OCI-LY7 (cell line): ENCODE results near the gene PACSIN2. TPM values are rescaled to one million over a fixed set of nuclear protein-coding genes. Genes with fewer than 3 reads are reported as not detected.
"Not testable (repeated sequence)": the region's sequence is repeated elsewhere in the genome, so short reads cannot be mapped to it uniquely, and the experiment has no call there.

Source experiments
- BruUV-seq: library from RNA; stranded (reverse); fragments of 400-500 nt; replicated peaks from 2 replicates; lab custom pipeline; 2021; lab: Mats Ljungman, UMichigan
- CTCF ChIA-PET: fragments of 300-600 bp; sonication (Branson Sonifier 250); formaldehyde crosslinking; loops from one replicate; lab custom pipeline; 2022; ENCODE audit warnings: antibody characterized with exemption; ENCODE audit not compliant: unreplicated experiment; lab: Charles Lee
- POLR2A ChIA-PET: fragments of 300-600 bp; sonication (Branson Sonifier 250); formaldehyde crosslinking; loops from one replicate; lab custom pipeline; 2022; ENCODE audit warnings: antibody characterized with exemption; lab: Charles Lee
- DNase-seq: peaks from one replicate; pipeline ENCODE4 v3.0.0-alpha.2; 2015; ENCODE audit warnings: low spot score
- H2AFZ ChIP-seq: fragments of 200-600 bp; sonication (generic), shearing (Covaris generic); 2 replicates; pipeline ENCODE4 v1.6.1; 2014; ENCODE audit warnings: mild to moderate bottlenecking, antibody characterized with exemption, low read length, moderate library complexity
- H3K27ac ChIP-seq: fragments of 200-600 bp; sonication (generic); 2 replicates; pipeline ENCODE4 v1.5.1; 2014; ENCODE audit warnings: mixed run types, low read depth, mild to moderate bottlenecking, moderate library complexity, low read length, inconsistent platforms; ENCODE audit not compliant: poor library complexity, severe bottlenecking
- H3K36me3 ChIP-seq: fragments of 200-600 bp; sonication (generic); 2 replicates; pipeline ENCODE4 v1.6.1; 2014; ENCODE audit warnings: mild to moderate bottlenecking, antibody characterized with exemption, low read length, moderate library complexity, mixed read lengths; ENCODE audit not compliant: insufficient read depth
- H3K4me1 ChIP-seq: fragments of 200-600 bp; sonication (generic); 2 replicates; pipeline ENCODE4 v1.5.1; 2014; ENCODE audit warnings: mild to moderate bottlenecking, low read length; ENCODE audit not compliant: insufficient read depth, poor library complexity, severe bottlenecking
- H3K4me2 ChIP-seq: fragments of 200-600 bp; sonication (generic); 2 replicates; pipeline ENCODE4 v1.6.1; 2014; ENCODE audit warnings: mild to moderate bottlenecking, low read length
- H3K4me3 ChIP-seq: fragments of 200-600 bp; sonication (generic); 2 replicates; pipeline ENCODE4 v1.5.1; 2014; ENCODE audit warnings: mild to moderate bottlenecking, low read depth, low read length; ENCODE audit not compliant: poor library complexity, severe bottlenecking
- H3K79me2 ChIP-seq: fragments of 200-600 bp; sonication (generic); 2 replicates; pipeline ENCODE4 v1.6.1; 2016; ENCODE audit warnings: low read depth, mild to moderate bottlenecking, low read length, moderate library complexity, mixed read lengths; ENCODE audit not compliant: insufficient read depth
- H3K9me2 ChIP-seq: fragments of 200-600 bp; sonication (generic); 2 replicates; pipeline ENCODE4 v1.6.1; 2016; ENCODE audit warnings: mild to moderate bottlenecking, low read length, mixed read lengths; ENCODE audit not compliant: insufficient read depth
- H3K9me3 ChIP-seq: fragments of 200-600 bp; sonication (generic); 2 replicates; pipeline ENCODE4 v1.6.1; 2014; ENCODE audit warnings: mild to moderate bottlenecking, mixed run types, low read length, mixed read lengths
- H4K20me1 ChIP-seq: fragments of 200-600 bp; sonication (generic); 2 replicates; pipeline ENCODE4 v1.6.1; 2014; ENCODE audit warnings: mild to moderate bottlenecking, antibody characterized with exemption, low read length, moderate library complexity, mixed read lengths; ENCODE audit not compliant: insufficient read depth
- CTCF ChIP-seq: fragments of 200-600 bp; sonication (generic); conservative IDR thresholded peaks from 2 replicates; pipeline ENCODE4 v1.5.1; 2014; ENCODE audit warnings: mild to moderate bottlenecking, antibody characterized with exemption, low read length, moderate library complexity, mixed read lengths
- EZH2phosphoT487 ChIP-seq: fragments of 200-600 bp; sonication (generic); IDR thresholded peaks from 2 replicates; pipeline ENCODE4 v1.6.1; 2018; ENCODE audit warnings: low read depth, borderline replicate concordance, mild to moderate bottlenecking, mixed run types, antibody characterized with exemption, low read length, moderate library complexity, mixed read lengths
- intact Hi-C: fragments of 100-400 bp; cut with micrococcal nuclease; formaldehyde crosslinking; loops from one replicate; pipeline ENCODE4 v1.10.0; 2022; ENCODE audit not compliant: unreplicated experiment
- total RNA-seq, 2 experiments: library from RNA; depleted of rRNA in 1 of 2; stranded (reverse); fragments of >200 nt in 1 of 2; shearing (Covaris generic) in 1 of 2; gene quantifications; 2 replicates each; pipeline ENCODE4 v1.2.3, GENCODE V29; 2014 to 2022

PACSIN2 gene
- total RNA-seq, 2 experiments from 2014 or later, result 25.4 to 41.7 TPM

GRCh38 chr22:42997582-42998090 lies 17.3 kb downstream of the PACSIN2 start:
- H3K4me2 ChIP-seq, result no peak overlapping the region
- CTCF ChIA-PET, result no interaction called here
- TF ChIP-seq EZH2phosphoT487, result no peak
- TF ChIP-seq CTCF, result no peak
- peaks cover 11% of the 10 kb centered on the region for H3K36me3 ChIP-seq
- POLR2A ChIA-PET, result no interaction called here
- intact Hi-C loops, result no loop called here
- no peak for DNase-seq
- H3K4me1 ChIP-seq, result peaks cover 23% of the 10 kb centered on the region
- H3K79me2 ChIP-seq, result peaks cover 27% of the 10 kb centered on the region
- H3K9me3 ChIP-seq, result peaks cover 5% of the 10 kb centered on the region; the same call in 1 of the 2 replicates
- no peak overlapping the region for H3K27ac ChIP-seq
- no peaks in the 10 kb centered on the region for H3K9me2 ChIP-seq
- H2AFZ ChIP-seq, result no peak overlapping the region
- peaks cover 2% of the 10 kb centered on the region; the same call in 1 of the 2 replicates for H4K20me1 ChIP-seq
- no TSS peak for BruUV-seq
- H3K4me3 ChIP-seq, result no peak overlapping the region

- no peaks in the 10 kb centered on the region; the same call in 1 of the 2 replicates for H4K20me1 ChIP-seq
- ChIA-PET POLR2A (no interaction called here), CTCF (no interaction called here)
- TF ChIP-seq CTCF, result no peak
- no peak for TF ChIP-seq EZH2phosphoT487
- no peak overlapping the region for H2AFZ ChIP-seq
- DNase-seq, result no peak
- H3K4me2 ChIP-seq, result no peak overlapping the region
- BruUV-seq, result no TSS peak
- intact Hi-C loops, result no loop called here
- H3K9me2 ChIP-seq, result no peaks in the 10 kb centered on the region
- H3K27ac ChIP-seq, result no peak overlapping the region
- peaks cover 14% of the 10 kb centered on the region; the same call in 1 of the 2 replicates for H3K9me3 ChIP-seq
- peaks cover 22% of the 10 kb centered on the region for H3K4me1 ChIP-seq
- peaks cover 17% of the 10 kb centered on the region for H3K36me3 ChIP-seq
- no peak overlapping the region for H3K4me3 ChIP-seq
- H3K79me2 ChIP-seq, result peaks cover 27% of the 10 kb centered on the region
These were observed 18.1 kb downstream of the PACSIN2 start for GRCh38 chr22:42996646-42997365.

GRCh38 chr22:42995654-42996053 lies 19.3 kb downstream of the PACSIN2 start:
- Histone ChIP-seq H3K4me2 (0 out of 2 replicates have a peak overlapping the region, but pooled peaks have one; percentile 7), H3K79me2 (peaks cover 34% of the 10 kb centered on the region), H3K4me1 (peaks cover 13% of the 10 kb centered on the region), H3K36me3 (peaks cover 17% of the 10 kb centered on the region), H3K9me3 (peaks cover 14% of the 10 kb centered on the region; the same call in 1 of the 2 replicates)
- H3K27ac ChIP-seq, intact Hi-C loops, CTCF ChIA-PET, H3K4me3 ChIP-seq, H4K20me1 ChIP-seq, DNase-seq, BruUV-seq, H2AFZ ChIP-seq, H3K9me2 ChIP-seq: not testable (repeated sequence)
- POLR2A ChIA-PET, result interaction anchor here (0.7 kb wide), 1 partner anchor 18 kb away, joined by 4 read pairs; no protein-coding TSS in a partner anchor
